ENCODE data around the gene NTN1. TPM values are rescaled to one million over a fixed set of nuclear protein-coding genes. Genes with fewer than 3 reads are reported as not detected.

The NTN1 gene
- total RNA-seq, 2 experiments from 2014 or later: not detected

DNA sequence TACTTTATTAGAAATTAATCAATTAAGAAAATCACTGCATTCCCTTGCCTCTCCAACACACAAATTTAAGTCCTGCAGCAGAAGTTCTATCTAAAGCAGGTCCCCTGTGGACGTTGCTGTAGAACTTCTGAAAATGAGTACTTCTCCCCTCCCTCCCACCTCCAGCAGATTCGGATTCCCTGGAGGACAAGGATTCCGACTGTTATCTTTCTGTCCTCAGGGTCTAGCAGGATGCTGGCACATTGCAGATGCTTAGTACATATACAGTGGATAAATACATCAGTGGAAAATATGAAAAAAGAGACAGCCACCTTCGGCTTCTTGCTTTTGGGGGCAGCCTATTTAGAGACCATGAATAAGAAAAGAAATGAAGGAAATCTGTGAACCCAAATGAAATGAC, 32.1 kb downstream of the NTN1 start:
- intact Hi-C loops (cut with micrococcal nuclease; ENCODE audit: unreplicated experiment): no loop called here
- ChIA-PET CTCF (ENCODE audit: unreplicated experiment) (no interaction called here), POLR2A (no interaction called here)
- H3K36me3 ChIP-seq (ENCODE audit: insufficient read depth, low read length): no peaks in the 10 kb centered on the region
- H3K4me3 ChIP-seq (ENCODE audit: low read depth, low read length, poor library complexity, severe bottlenecking): no peak overlapping the region
- no peaks in the 10 kb centered on the region for H3K9me3 ChIP-seq (ENCODE audit: low read length)
- H3K79me2 ChIP-seq (ENCODE audit: insufficient read depth, low read depth, low read length): no peaks in the 10 kb centered on the region
- H2AFZ ChIP-seq (ENCODE audit: low read length): no peak overlapping the region
- no peak overlapping the region for H3K4me2 ChIP-seq (ENCODE audit: low read length)
- no TSS peak for BruUV-seq (replicated peaks)
- H3K27ac ChIP-seq (ENCODE audit: low read depth, low read length, poor library complexity, severe bottlenecking): no peak overlapping the region
- H3K4me1 ChIP-seq (ENCODE audit: insufficient read depth, low read length, poor library complexity, severe bottlenecking): no peaks in the 10 kb centered on the region
- no peaks in the 10 kb centered on the region for H4K20me1 ChIP-seq (ENCODE audit: insufficient read depth, low read length)
- TF ChIP-seq, protein P1, sequence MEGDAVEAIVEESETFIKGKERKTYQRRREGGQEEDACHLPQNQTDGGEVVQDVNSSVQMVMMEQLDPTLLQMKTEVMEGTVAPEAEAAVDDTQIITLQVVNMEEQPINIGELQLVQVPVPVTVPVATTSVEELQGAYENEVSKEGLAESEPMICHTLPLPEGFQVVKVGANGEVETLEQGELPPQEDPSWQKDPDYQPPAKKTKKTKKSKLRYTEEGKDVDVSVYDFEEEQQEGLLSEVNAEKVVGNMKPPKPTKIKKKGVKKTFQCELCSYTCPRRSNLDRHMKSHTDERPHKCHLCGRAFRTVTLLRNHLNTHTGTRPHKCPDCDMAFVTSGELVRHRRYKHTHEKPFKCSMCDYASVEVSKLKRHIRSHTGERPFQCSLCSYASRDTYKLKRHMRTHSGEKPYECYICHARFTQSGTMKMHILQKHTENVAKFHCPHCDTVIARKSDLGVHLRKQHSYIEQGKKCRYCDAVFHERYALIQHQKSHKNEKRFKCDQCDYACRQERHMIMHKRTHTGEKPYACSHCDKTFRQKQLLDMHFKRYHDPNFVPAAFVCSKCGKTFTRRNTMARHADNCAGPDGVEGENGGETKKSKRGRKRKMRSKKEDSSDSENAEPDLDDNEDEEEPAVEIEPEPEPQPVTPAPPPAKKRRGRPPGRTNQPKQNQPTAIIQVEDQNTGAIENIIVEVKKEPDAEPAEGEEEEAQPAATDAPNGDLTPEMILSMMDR (conservative IDR thresholded peaks at IDR 0.05; ENCODE audit: low read length): no peak
- no peak for TF ChIP-seq EZH2phosphoT487 (IDR thresholded peaks at IDR 0.05; ENCODE audit: borderline replicate concordance, low read depth, low read length)
- H3K9me2 ChIP-seq (ENCODE audit: insufficient read depth, low read length): no peaks in the 10 kb centered on the region
- no peak for DNase-seq (ENCODE audit: low spot score)

DNA sequence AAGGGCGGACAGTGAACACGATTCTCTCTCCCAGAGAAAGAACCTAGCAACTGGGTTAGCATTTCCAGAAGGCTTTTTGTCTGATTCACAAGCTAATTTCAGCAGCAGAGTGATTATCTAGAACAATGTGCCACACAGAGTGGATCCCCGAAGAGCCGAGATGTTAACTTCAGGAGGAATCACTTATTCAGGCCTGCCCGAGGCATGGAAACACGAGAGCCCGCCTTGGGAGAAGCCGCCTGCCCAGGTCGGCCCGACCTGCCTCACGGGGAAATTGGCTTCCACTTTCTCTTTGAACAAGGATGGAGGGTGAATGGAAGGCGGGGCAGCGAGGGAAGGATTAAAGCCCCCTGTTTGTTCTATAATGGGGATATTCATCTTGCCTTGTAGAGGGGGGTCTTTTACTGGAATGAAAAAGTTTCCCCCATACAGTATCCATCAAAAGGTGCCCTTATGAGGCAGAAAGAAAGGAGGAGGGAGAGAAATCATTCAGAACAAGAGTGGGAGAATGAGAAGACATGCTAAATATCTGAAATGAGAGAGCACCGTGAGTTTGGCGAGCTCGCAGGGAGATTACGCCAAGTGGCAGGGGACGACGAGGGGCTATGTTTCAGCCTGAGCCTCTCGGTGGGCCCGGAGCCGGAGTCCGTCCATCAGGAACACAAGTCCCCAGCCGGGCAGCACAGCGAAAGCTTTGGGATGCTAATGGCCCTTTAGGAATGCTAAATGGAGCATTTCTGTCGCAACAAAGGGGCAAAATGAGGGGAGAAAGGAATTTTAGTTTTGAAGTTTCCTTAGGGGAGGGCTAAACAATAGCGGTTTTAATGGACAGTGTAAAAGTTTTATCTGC, 33.0 kb downstream of the NTN1 start:
- Histone ChIP-seq H3K79me2 (ENCODE audit: insufficient read depth, low read depth, low read length) (no peaks in the 10 kb centered on the region), H2AFZ (ENCODE audit: low read length) (no peak overlapping the region), H3K9me2 (ENCODE audit: insufficient read depth, low read length) (no peaks in the 10 kb centered on the region), H3K27ac (ENCODE audit: low read depth, low read length, poor library complexity, severe bottlenecking) (no peak overlapping the region), H4K20me1 (ENCODE audit: insufficient read depth, low read length) (no peaks in the 10 kb centered on the region), H3K36me3 (ENCODE audit: insufficient read depth, low read length) (no peaks in the 10 kb centered on the region), H3K9me3 (ENCODE audit: low read length) (no peaks in the 10 kb centered on the region), H3K4me3 (ENCODE audit: low read depth, low read length, poor library complexity, severe bottlenecking) (no peak overlapping the region), H3K4me1 (ENCODE audit: insufficient read depth, low read length, poor library complexity, severe bottlenecking) (no peaks in the 10 kb centered on the region), H3K4me2 (ENCODE audit: low read length) (no peak overlapping the region)
- intact Hi-C loops (cut with micrococcal nuclease; ENCODE audit: unreplicated experiment): no loop called here
- POLR2A ChIA-PET: no interaction called here
- CTCF ChIA-PET (ENCODE audit: unreplicated experiment): no interaction called here
- no peak for TF ChIP-seq EZH2phosphoT487 (IDR thresholded peaks at IDR 0.05; ENCODE audit: borderline replicate concordance, low read depth, low read length)
- BruUV-seq (replicated peaks): no TSS peak
- no peak for DNase-seq (ENCODE audit: low spot score)

DNA sequence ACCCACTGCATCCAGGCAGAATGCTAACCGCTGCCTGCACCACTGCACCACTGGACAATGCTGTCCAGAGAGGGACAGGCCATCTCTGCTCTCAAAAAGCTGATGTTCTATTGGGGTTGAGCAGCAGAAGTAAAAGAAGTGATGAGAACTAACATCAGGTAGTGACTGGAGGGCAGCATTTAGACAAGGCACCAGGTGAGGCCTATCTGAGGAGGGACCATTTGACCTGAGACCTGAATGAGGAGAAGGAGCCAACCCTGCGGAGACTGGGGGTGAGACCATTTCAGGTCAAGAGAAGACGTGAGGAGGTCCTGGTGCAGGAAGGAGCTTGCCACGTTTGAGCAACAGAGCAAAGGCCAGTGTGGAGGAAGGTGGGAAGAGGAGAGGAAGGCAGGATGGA, 34.0 kb downstream of the NTN1 start:
- no peaks in the 10 kb centered on the region for H3K79me2 ChIP-seq (ENCODE audit: insufficient read depth, low read depth, low read length)
- H3K9me3 ChIP-seq (ENCODE audit: low read length): no peaks in the 10 kb centered on the region
- intact Hi-C loops (cut with micrococcal nuclease; ENCODE audit: unreplicated experiment): no loop called here
- H3K4me2 ChIP-seq (ENCODE audit: low read length): no peak overlapping the region
- no peaks in the 10 kb centered on the region for H3K36me3 ChIP-seq (ENCODE audit: insufficient read depth, low read length)
- H3K4me1 ChIP-seq (ENCODE audit: insufficient read depth, low read length, poor library complexity, severe bottlenecking): no peaks in the 10 kb centered on the region
- no peak for TF ChIP-seq EZH2phosphoT487 (IDR thresholded peaks at IDR 0.05; ENCODE audit: borderline replicate concordance, low read depth, low read length)
- TF ChIP-seq, protein P1 (conservative IDR thresholded peaks at IDR 0.05; ENCODE audit: low read length): no peak
- H2AFZ ChIP-seq (ENCODE audit: low read length): no peak overlapping the region
- no TSS peak for BruUV-seq (replicated peaks)
- no peak for DNase-seq (ENCODE audit: low spot score)
- ChIA-PET POLR2A (no interaction called here), CTCF (ENCODE audit: unreplicated experiment) (no interaction called here)
- no peak overlapping the region for H3K4me3 ChIP-seq (ENCODE audit: low read depth, low read length, poor library complexity, severe bottlenecking)
- H4K20me1 ChIP-seq (ENCODE audit: insufficient read depth, low read length): no peaks in the 10 kb centered on the region
- no peaks in the 10 kb centered on the region for H3K9me2 ChIP-seq (ENCODE audit: insufficient read depth, low read length)
- no peak overlapping the region for H3K27ac ChIP-seq (ENCODE audit: low read depth, low read length, poor library complexity, severe bottlenecking)

Measured in OCI-LY7 (cell line).